GM10266 (cell line): ENCODE measurements around the gene PSORS1C1.
"Not testable (repeated sequence)": the region's sequence is repeated elsewhere in the genome, so short reads cannot be mapped to it uniquely, and the experiment has no call there.

ENCODE experiments used
- DNase-seq: peaks from one replicate; pipeline ENCODE4 v3.0.0; 2012; ENCODE audit errors: extremely low spot score
- CTCF ChIP-seq: IDR thresholded peaks from 2 replicates; pipeline ENCODE4 v1.5.1; 2012; ENCODE audit warnings: mild to moderate bottlenecking, low read depth; ENCODE audit not compliant: control insufficient read depth, insufficient read depth; ENCODE audit errors: missing control alignments

Gene PSORS1C1

GRCh38 chr6:31186052-31186734 lies 71.6 kb downstream of the PSORS1C1 start:
- TF ChIP-seq CTCF = no peak
- no peak for DNase-seq

GRCh38 chr6:31187780-31188194 lies 73.2 kb downstream of the PSORS1C1 start:
- TF ChIP-seq CTCF = no peak
- no peak for DNase-seq

- not testable (repeated sequence) for DNase-seq
Measured at GRCh38 chr6:31189223-31189622, 74.6 kb downstream of the PSORS1C1 start.
